Skeletal muscle tissue (tissue), 4 donors: ENCODE results near the gene DENND1A. TPM values are rescaled to one million over a fixed set of nuclear protein-coding genes. Genes with fewer than 3 reads are reported as not detected.
"Not testable (repeated sequence)": the region's sequence is repeated elsewhere in the genome, so short reads cannot be mapped to it uniquely, and the experiment has no call there.

Experiments
- H3K27ac ChIP-seq: one replicate; pipeline ENCODE4 v1.7.0; 2013; ENCODE audit warnings: mild to moderate bottlenecking, low read depth, low read length, inconsistent platforms
- H3K27me3 ChIP-seq, 3 donors: one replicate each; pipeline ENCODE4 v1.7.0; 2013; ENCODE audit warnings: low read length in 3 of 3; ENCODE audit not compliant: control insufficient read depth in 3 of 3, insufficient read depth in 3 of 3
- H3K36me3 ChIP-seq, 3 donors: one replicate each; pipeline ENCODE4 v1.7.0; 2013; ENCODE audit warnings: low read length in 3 of 3; ENCODE audit not compliant: control insufficient read depth in 3 of 3, insufficient read depth in 3 of 3
- H3K4me1 ChIP-seq, 3 donors: one replicate each; pipeline ENCODE4 v1.7.0; 2013; ENCODE audit warnings: low read length in 3 of 3, mild to moderate bottlenecking in 3 of 3; ENCODE audit not compliant: control insufficient read depth in 3 of 3, insufficient read depth in 3 of 3
- H3K4me3 ChIP-seq, 3 donors: one replicate each; pipeline ENCODE4 v1.7.0; 2013; ENCODE audit warnings: low read length in 3 of 3
- H3K9ac ChIP-seq, 3 donors: one replicate each; pipeline ENCODE4 v1.7.0; 2013; ENCODE audit warnings: low read length in 3 of 3, mild to moderate bottlenecking in 3 of 3, moderate library complexity in 2 of 3, low read depth in 1 of 3
- H3K9me3 ChIP-seq, 3 donors: one replicate each; pipeline ENCODE4 v1.7.0; 2013; ENCODE audit warnings: low read length in 3 of 3; ENCODE audit not compliant: control insufficient read depth in 3 of 3
- total RNA-seq: library from RNA; depleted of rRNA; stranded (reverse); fragments of >200 nt; gene quantifications from one replicate; pipeline ENCODE4 v1.2.3, GENCODE V29; 2014
- donor health status: Osteomylitis.

Gene DENND1A
- total RNA-seq, 1 donor from 2014 or later: 23.5 TPM

DNA sequence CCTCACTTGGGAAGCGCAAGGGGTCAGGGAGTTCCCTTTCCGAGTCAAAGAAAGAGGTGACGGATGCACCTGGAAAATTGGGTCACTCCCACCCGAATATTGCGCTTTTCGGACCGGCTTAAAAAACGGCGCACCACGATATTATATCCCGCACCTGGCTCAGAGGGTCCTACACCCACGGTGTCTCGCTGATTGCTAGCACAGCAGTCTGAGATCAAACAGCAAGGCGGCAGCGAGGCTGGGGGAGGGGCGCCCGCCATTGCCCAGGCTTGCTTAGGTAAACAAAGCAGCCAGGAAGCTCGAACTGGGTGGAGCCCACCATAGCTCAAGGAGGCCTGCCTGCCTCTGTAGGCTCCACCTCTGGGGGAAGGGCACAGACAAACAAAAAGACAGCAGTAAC is 26.4 kb downstream of the DENND1A start:
- not testable (repeated sequence) for H3K27me3 ChIP-seq, H3K4me3 ChIP-seq

GRCh38 chr9:123894822-123895221 is 35.1 kb downstream of the DENND1A start:
- H3K4me1 ChIP-seq: no peaks in the 10 kb centered on the region
- H3K4me3 ChIP-seq: no peak overlapping the region
- H3K36me3 ChIP-seq: no peaks in the 10 kb centered on the region
- H3K27ac ChIP-seq: no peak overlapping the region
- no peak overlapping the region for H3K9ac ChIP-seq
- H3K27me3 ChIP-seq: no peaks in the 10 kb centered on the region
- H3K9me3 ChIP-seq: no peaks in the 10 kb centered on the region

More for the DNA sequence above, 26.4 kb downstream of the DENND1A start:
- H3K9ac ChIP-seq, H3K9me3 ChIP-seq, H3K4me1 ChIP-seq, H3K27ac ChIP-seq, H3K36me3 ChIP-seq: not testable (repeated sequence)

DNA sequence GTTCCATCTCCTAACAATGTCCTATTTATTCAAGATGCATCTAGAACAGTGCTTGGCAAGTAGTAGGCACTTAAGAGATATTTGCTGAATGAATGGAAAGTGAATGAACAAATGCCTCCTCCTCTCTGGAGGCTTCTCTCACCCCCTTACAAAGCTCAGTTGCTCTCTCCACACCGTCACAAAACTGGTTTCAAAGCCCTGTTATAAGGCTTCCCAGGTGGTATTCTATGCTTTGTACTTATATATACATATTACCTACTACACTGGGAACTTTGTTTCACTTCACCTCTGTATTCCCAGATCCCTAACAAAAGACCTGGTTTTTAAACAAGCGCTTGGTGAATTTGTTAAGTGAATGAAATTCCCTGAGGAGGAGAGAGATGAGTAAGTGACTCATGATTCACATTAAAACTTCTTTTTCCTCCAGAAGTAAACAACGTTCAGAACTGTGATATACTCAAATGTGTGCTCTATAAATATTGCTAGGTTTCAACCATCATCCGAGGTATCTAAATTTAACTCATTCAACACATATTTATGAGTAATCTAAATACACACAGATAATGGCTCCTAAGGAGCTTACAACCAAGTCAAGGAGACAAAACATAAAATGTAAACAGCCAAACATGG is 36.0 kb downstream of the DENND1A start:
- Histone ChIP-seq H3K36me3 (no peaks in the 10 kb centered on the region), H3K27me3 (no peaks in the 10 kb centered on the region), H3K9ac (no peak overlapping the region), H3K4me1 (no peaks in the 10 kb centered on the region), H3K9me3 (no peaks in the 10 kb centered on the region), H3K27ac (no peak overlapping the region), H3K4me3 (no peak overlapping the region)

DNA sequence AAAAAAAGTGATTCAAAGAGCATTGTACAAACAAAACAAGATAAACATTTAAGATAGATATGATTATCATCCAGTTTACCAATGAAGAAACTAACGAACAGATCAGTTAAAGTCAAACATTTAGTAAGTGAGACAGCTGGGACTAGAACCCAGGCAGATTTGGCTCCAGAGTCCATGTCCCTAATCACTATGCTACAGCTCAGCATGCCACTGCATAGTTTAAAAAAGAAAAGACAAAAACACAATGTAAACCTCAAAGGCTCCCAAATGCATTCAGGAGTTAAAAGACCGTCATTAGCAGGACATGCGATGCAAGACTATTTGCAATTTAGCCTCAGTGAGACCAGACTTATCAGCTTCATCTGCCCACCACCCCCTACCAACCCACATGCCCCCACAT is 36.8 kb downstream of the DENND1A start:
- H3K9ac ChIP-seq: no peak overlapping the region
- no peak overlapping the region for H3K4me3 ChIP-seq
- H3K27ac ChIP-seq: no peak overlapping the region
- H3K36me3 ChIP-seq: no peaks in the 10 kb centered on the region
- no peaks in the 10 kb centered on the region for H3K9me3 ChIP-seq
- H3K27me3 ChIP-seq: no peaks in the 10 kb centered on the region
- H3K4me1 ChIP-seq: no peaks in the 10 kb centered on the region

- no peak overlapping the region for H3K4me3 ChIP-seq
- H3K4me1 ChIP-seq: peaks cover 0 to 6% (median 0%) of the 10 kb centered on the region in 3 donors
- no peaks in the 10 kb centered on the region for H3K27me3 ChIP-seq
- no peaks in the 10 kb centered on the region for H3K9me3 ChIP-seq
- no peaks in the 10 kb centered on the region for H3K36me3 ChIP-seq
- H3K9ac ChIP-seq: no peak overlapping the region
- no peak overlapping the region for H3K27ac ChIP-seq
Observed at GRCh38 chr9:123887837-123888236, 42.1 kb downstream of the DENND1A start.

DNA sequence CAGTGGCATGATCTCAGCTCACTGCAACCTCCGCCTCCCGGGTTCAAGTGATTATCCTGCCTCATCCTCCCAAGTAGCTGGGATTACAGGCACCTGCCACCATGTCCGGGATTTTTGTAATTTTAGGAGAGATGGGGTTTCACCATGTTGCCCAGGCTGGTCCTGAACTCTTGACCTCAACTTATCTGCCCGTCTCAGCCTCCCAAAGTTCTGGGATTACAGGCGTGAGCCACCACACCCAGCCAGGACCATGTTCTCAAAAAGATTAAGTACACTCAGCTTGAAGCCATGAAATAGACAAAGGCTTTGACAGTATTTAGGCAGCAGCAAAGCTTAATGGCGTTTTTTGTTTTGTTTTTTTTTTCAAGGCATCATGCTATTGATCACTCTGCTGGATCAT is 44.1 kb downstream of the DENND1A start:
- not testable (repeated sequence) for H3K9ac ChIP-seq, H3K27ac ChIP-seq, H3K36me3 ChIP-seq, H3K27me3 ChIP-seq, H3K4me3 ChIP-seq, H3K9me3 ChIP-seq, H3K4me1 ChIP-seq

GRCh38 chr9:123883634-123884033 is 46.3 kb downstream of the DENND1A start:
- H3K4me1 ChIP-seq: peaks cover 0 to 6% (median 0%) of the 10 kb centered on the region in 3 donors
- H3K4me3 ChIP-seq: no peak overlapping the region
- no peak overlapping the region for H3K27ac ChIP-seq
- no peaks in the 10 kb centered on the region for H3K36me3 ChIP-seq
- no peaks in the 10 kb centered on the region for H3K27me3 ChIP-seq
- H3K9me3 ChIP-seq: no peaks in the 10 kb centered on the region
- H3K9ac ChIP-seq: no peak overlapping the region

DNA sequence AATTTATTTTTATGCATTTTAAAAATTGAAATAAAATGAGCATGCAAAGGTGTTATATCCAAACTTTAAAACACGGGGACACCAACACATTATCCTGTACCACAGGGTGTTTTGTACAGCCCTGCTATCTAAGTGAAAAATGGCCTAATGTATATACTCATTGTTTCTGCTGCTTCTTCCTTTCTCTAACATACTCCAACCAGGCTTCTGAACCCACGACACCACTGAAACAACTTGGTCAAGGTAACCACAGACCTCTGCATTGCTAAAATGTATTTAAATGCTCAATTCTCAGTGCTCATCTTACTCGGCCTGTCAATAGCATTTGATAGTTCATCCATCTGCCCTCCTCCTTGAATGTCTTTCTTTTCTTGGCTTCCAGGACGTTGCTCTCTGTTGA is 48.3 kb downstream of the DENND1A start:
- Histone ChIP-seq H3K27me3 (no peaks in the 10 kb centered on the region), H3K9me3 (no peaks in the 10 kb centered on the region), H3K9ac (no peak overlapping the region), H3K4me1 (peaks cover 0 to 6% (median 0%) of the 10 kb centered on the region in 3 donors), H3K4me3 (no peak overlapping the region), H3K36me3 (peaks cover 0 to 4% (median under 1%) of the 10 kb centered on the region in 3 donors), H3K27ac (no peak overlapping the region)

DNA sequence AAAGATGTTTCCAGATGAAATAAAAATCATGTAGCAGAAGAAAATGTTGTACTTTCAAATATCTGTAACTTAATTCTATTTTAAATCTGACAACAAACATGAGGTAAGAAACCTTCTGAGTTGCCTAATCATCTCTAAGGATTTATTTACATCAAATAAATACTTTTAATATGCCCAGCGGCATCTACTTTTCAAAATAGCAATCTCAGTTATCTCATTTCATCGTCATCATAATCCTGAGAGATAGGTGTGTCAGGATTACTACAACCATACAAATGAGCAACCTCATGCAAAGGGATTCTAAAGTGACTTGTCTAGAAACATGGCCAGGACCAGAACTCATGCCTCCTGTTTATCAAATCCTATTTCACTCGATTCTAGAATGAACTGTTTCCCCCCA is 49.5 kb downstream of the DENND1A start:
- Histone ChIP-seq H3K9ac (no peak overlapping the region), H3K27ac (no peak overlapping the region), H3K9me3 (no peaks in the 10 kb centered on the region), H3K27me3 (no peaks in the 10 kb centered on the region), H3K36me3 (peaks cover 0 to 5% (median 4%) of the 10 kb centered on the region in 3 donors), H3K4me1 (peaks cover 0 to 6% (median 0%) of the 10 kb centered on the region in 3 donors), H3K4me3 (no peak overlapping the region)

- Histone ChIP-seq H3K27ac (no peak overlapping the region), H3K4me1 (no peaks in the 10 kb centered on the region), H3K9me3 (no peaks in the 10 kb centered on the region), H3K4me3 (no peak overlapping the region), H3K27me3 (no peaks in the 10 kb centered on the region), H3K9ac (no peak overlapping the region), H3K36me3 (peaks cover 0 to 7% (median 4%) of the 10 kb centered on the region in 3 donors)
Observed at GRCh38 chr9:123876750-123877149, 53.2 kb downstream of the DENND1A start.
